HG03097 (cell line): ENCODE data around the gene UVSSA.
"Not testable (repeated sequence)": the region's sequence is repeated elsewhere in the genome, so short reads cannot be mapped to it uniquely, and the experiment has no call there.

Experiments
- ATAC-seq: cut with Tn5 transposase; IDR thresholded peaks from one replicate; pipeline ENCODE4 v1.9.1; 2021; ENCODE audit not compliant: unreplicated experiment, low FRiP score

The UVSSA gene

DNA sequence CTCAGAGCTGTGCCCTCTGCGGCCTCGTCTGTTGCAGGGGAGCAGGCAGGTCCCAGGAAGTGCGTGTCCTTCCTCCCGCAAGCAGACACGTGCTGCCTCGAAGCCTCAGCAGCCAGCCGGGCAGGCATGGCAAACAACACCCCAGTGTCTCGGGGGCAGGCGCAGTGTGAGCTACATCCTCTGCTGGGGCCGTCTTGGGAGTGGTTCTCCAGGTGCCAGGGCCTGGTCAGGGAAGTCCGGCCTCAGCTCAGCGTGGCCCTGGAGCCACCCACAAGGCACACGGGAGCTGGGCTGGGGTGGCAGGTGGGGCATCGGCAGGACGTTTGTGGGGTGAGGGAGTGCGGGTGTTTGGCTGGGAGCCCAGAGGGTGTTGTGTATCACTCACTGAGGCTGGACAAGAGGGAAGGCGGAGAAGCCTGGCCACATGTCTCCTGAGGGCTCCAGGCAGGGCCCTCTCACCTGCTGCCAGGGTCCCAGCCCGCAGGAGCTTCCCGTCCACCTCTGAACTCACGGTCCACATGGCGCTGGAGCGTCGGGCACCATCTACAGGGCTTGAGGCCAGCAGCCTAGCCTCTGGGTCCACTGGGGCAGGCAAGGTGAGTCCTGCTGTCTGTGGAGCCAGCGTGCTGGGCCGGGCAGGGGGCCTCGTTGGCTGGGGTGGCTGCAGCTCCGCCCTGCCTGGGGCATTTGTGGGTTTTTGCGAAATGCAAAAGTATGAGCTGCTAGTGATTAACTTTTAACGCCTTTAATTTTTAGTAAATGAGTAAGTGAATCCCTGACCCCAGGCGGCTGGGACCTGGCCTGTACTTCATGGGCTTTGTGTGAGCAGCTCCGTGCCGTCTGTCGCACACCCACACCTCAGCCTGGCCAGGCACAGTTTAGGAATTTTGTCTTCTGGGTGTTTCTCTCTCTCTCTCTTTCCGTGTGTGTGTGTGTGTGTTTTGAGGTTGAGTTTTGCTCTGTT lies 17.3 kb upstream of the UVSSA start:
- ATAC-seq, result no peak

DNA sequence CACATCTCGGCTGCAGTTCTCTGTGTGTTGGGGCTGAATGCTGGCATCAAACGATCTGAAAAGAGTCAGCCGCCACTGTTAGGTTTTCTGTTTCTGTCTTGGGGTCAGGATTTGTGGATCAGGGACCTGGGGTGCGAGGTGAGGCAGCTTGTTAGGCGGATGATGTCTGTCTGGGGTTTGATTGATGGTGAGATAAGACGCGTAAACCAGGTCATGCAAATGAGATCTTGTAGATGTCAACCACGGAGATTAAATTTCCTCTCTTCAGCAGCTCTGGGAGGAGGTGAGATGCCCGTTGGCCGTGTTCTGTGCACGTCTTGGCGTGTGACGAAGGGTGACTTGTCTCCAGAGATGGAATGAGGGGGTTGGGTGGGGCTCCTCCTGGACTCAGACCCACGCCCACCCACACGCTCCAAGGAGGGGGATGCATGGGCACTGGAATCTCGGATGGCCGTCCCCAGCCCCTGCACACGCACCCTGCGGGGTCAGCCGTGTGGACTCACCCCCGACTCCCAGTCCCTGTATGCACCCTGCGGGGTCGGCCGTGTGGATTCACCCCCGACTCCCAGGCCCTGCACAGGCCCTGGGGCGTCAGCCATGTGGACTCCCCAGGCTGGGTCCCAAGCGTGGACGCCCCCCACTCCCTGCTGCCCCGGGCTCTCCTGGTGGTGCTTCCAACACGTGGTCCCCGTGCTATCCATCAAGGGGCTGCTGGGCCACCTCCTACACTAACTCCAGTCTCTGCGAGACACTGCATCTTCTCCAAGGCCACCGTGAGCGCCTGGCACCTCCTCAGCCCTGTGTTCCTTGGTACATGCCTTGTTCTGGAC lies 16.0 kb upstream of the UVSSA start:
- ATAC-seq, result no peak

DNA sequence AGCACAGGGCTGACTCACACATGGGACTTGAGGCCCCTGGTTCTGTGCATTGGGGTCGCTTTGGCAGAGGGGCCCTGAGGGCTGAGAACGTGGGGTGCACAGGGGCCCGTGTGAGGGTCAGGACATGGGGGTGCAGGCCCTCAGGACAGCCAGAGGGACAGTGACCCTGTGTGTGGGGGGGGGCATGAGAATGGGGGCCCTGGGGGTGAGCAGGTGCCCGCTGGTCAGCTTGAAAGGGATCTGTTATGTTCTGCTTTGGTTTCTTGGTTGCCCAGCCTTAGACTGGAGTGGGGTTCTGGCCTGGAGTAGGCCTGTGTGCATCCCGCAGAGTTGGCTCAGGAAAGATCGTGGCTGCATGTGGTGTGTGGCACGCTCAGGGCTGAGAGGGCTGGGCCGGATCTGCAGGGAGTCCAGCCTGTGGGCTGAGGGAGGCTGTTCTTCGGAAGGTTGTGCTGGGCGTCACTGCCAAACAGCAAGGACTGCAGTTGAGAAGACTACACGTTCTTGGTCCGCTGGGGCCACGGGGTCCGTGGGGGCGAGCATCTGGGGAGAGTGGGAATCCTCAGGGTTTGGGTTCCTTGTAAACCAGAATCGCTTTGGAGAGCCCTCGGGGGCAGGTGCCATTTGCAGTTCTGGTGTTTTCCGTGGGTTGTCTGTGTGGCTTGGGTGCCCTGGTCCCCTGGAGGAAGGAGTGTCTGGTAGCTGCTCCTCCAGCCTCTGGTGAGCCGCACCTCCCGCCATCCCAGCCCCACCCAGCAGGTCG lies 15.2 kb upstream of the UVSSA start:
- no peak for ATAC-seq

DNA sequence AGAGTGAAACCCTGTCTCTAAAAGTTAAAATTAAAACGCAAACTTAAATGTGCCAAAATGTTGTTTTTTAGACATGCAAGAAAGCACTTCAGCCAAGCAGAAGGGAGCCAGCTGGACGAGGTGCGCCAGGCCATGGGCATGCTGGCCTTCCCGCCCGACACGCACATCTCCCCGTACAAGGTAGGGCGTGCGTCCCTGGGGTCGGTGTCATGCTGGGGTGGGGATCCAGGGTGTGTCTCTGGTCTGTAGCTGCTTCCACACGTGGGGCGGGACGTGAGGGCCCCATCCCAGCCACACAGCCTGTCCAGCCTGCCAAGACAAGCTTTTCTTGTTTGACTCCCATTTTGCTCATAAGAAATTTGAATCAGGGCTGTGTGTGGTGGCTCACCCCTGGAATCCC lies 14.3 kb upstream of the UVSSA start:
- no peak for ATAC-seq

DNA sequence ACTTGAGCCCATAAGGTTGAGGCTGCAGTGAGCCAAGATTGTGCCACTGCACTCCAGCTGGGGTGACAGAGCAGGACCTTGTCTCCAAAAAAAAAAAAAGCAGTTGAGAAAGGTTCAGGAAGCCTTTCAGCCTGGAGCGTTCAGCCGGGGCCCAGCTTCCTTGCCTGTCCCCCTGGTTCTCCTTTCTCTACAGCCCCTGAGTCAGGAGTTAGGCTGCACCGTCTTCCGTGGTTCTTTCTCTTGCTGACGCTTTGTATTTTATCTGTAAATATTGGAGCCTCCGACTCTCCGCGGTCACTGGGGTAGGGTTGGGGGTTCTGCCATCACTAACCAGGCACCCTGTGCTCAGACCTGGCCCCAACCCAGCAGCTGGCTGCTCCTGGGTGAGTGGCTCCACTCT lies 13.8 kb upstream of the UVSSA start:
- no peak for ATAC-seq

DNA sequence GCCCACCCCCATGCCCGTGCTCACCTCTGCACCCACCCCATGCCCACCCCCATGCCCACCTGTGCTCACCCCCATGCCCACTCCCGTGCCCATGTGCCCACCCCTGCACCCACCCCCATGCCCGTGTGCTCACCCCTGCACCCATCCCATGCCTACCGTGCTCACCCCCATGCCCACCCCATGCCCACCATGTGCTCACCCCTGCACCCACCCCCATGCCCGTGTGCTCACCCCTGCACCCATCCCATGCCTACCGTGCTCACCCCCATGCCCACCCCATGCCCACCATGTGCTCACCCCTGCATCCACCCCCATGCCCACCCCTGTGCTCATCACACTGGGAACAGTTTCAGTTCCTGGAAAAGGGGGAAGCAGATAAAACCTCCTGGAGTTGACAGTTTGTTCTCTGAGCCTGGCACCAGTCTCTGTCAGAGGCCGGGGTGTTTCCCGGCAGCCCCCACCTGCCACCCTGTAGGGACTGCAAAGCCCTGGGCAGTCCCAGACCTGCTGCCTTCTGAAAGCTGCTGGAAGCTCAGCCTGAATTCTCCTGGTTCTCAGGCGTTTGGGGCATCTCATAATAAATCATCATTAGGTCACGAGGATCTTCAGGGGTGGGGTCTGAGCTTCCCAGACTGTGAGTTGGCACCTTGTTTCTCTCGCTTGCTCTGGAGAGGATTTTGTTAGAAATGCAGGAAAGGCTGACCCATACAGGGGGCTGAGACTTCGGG lies 13.0 kb upstream of the UVSSA start:
- not testable (repeated sequence) for ATAC-seq

DNA sequence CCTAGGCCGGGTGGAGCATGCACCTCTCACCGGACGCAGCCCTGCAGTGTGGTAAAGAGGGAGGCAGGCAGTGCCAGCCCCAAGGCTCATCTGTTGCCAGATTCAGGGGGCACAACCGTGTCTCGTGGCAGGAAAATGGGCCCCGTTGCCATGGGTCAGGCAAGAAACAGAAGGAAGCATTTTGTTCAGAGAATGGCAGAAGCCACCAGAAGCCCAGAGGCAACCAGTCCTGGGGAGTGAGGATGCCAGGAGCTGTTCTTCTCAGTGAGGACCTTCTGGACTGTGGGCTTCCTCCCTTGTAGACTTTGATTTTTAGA lies 12.5 kb upstream of the UVSSA start:
- no peak for ATAC-seq

DNA sequence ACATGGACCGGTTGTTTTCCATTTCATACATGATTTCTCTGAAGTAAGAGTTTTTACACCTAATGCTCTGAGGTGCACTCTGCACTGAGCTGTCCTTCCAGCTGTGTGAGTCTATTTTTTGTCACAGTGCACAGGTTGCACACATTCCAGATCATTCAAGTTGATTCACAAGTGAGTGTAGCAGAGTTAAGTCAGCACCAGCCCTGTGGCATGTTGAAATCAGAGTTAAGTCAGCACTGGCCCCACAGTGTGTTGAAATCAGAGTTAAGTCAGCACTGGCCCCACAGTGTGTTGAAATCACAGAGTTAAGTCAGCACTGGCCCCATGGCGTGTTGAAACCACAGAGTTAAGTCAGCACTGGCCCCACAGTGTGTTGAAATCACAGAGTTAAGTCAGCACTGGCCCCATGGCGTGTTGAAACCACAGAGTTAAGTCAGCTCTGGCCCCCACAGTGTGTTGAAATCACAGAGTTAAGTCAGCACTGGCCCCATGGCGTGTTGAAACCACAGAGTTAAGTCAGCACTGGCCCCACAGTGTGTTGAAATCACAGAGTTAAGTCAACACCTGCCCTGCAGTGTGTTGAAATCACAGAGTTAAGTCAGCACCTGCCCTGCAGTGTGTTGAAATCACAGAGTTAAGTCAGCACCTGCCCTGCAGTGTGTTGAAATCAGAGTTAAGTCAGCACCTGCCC lies 11.7 kb upstream of the UVSSA start:
- not testable (repeated sequence) for ATAC-seq

DNA sequence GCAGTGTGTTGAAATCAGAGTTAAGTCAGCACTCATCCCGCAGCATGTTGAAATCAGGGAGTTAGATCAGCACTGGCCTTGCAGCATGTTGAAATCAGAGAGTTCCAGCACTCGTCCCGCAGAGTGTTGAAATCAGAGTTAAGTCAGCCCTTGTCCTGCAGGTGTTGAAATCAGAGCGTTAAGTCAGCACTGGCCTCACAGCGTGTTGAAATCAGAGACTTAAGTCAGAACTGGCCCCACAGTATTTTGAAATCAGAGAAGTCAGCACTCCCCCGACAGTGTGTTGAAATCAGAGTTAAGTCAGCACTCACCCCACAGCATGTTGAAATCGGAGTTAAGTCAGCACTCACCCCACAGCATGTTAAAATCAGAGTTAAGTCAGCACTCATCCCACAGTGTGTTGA lies 10.9 kb upstream of the UVSSA start:
- no peak for ATAC-seq

DNA sequence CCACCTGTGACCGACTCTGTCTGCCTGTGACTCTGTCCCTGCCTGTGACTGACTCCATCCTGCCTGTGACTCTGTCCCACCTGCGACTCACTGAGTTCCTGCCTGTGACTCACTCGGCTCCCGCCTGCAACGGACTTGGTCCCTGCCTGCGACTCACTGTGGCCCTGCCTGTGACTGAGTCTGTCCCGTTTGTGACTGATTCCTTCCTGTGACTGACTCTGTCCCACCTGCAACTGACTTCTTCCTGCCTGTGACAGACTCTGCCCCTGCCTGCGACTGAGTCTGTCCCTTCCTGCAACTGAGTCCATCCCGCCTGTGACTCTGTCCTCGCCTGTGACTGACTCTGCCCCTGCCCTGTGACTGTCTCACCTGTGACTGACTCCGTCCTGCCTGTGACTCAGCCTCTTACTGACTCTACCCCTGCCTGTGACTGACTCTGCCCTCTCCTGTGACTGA lies 9.6 kb upstream of the UVSSA start:
- no peak for ATAC-seq

DNA sequence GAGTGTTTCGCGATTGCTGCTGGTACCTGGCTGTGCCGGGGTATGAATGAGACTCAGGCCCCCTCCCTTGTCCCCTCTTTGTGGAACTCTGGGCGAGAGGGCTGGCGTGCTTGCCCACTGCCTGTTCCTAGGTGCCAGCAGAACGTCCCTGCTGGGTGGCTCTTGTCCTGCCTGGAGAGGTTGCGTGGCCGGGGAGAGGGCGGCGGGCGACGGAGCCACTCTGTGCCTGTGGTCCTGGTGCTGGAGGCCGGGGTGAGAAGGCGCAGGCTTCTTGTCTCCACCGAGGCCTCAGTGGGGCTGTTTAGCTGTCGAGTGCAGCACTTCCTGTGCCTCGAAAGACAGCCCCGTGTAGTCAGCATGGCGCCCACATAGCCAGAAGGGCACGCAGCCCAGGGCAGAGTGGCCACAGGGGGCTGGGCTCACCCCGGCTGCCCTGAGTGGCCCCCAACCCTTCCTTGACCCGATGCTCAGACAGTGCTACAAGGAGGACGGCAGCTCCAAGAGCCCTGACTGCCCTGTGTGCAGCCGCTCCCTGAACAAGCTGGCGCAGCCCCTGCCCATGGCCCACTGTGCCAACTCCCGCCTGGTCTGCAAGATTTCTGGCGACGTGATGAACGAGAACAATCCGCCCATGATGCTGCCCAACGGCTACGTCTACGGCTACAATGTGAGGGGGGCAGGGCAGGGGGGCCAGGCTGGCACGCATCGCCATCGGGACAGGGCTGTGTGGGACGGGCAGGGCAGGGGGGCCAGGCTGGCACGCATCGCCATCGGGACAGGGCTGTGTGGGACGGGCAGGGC lies 8.9 kb upstream of the UVSSA start:
- no peak for ATAC-seq

DNA sequence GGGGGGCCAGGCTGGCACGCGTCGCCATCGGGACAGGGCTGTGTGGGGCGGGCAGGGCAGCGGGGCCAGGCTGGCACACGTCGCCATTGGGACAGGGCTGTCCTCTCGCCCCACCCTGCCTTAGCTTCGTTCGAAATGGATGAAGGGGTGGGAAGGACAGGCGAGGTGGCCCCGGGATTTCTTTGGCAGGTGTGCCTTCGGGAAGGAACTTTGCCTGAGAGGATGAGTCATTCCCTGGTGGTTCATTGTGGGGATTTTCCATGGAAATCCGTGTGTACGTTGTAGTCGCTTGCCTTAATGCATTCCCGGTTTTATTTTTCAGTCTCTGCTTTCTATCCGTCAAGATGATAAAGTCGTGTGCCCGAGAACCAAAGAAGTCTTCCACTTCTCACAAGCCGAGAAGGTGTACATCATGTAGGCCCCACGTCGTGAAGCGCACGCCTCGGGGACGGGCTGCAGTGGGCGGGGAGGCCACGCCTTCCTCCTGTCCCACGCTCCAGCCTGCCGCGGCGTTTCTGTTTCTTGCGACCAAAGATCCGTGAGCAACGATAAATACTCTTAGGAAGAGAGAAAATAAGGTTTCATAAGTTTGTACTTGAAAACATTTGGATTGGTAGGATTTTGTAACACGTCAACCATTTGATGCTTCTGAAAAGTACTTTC lies 8.1 kb upstream of the UVSSA start:
- no peak for ATAC-seq

DNA sequence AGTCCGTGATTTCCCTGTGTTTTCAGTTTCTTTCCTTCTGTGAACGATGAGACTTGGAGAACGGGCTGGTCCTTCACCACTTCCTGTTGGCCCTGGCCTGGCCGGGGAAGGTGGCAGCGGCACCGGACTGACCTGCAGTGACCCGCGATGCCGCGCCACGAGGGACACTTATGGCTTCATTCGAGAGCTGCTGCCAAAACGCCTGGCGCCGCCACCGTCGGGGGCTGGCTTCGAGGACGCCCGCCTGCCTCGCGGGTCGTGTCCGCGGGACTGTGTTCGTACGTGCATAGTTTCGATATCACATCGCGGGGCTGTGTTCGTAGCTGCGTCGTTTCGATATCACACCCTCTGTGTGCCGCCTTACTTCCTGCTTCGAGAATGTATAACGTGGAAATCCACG lies 7.5 kb upstream of the UVSSA start:
- ATAC-seq, result no peak

DNA sequence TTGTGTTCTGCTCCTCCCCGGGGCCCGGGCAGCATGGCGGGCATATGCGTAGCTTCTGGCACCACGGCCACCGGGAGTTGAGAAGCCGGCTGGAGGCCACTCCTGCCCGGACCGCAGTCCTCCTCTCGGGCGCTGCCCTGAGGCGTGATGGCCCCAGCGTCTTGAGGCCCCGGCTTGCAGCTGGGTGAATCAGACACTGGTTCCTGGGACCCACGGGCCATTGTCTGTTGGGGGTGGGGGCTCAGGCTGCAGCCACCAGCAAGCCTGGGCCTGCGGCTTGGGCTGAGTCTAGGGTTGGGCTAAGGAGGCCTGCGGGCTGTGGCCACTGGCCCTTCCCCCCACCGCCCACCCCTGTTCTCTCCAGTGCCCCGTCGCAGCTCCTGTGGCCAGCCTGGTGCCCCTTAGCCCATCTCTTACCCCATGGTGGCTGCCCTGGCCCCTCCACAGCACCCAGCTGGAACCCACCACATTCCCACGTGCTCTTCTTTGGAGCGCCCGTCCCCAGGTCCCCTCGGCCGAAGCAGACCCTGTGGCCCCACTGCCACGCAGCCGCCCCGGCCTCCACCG lies 6.7 kb upstream of the UVSSA start:
- no peak for ATAC-seq

DNA sequence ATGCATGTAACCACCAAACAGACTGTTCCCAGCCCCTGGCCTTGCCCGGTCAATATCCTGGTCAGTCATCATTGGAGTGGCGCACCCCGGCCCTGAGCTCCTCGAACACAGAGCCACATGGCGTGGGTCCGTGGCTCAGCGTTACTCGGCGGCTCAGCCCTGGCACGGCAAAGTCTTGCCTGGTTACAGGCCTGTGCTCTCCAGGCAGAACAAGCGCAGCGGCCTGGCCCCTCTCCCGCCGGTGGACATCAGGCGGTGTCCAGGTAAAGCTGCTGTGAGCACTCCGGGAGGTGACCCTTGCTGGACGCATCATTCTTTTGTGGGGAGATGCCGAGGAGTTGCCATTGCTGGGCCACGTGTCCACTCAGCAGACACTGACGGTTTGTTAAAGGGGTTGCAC lies 6.1 kb upstream of the UVSSA start:
- ATAC-seq, result no peak

DNA sequence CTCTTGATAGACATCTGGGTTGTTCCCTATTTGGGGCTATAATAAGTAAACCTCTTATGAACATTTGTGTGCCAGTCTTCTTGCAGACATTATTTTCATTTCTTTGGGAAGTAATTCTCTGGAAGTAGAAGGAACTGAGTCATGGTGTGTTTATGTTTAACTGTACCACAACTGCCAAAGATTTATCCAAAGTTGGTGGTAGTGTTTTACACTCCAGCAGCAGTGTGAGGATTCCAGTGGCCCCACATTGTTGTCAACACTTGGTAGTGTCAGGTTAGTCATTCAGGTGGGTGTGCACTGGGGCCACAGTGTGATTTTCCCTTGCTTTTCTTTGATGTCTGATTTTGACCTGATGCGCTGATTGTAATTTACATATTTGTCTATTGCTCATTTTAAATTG lies 5.0 kb upstream of the UVSSA start:
- ATAC-seq, result no peak

DNA sequence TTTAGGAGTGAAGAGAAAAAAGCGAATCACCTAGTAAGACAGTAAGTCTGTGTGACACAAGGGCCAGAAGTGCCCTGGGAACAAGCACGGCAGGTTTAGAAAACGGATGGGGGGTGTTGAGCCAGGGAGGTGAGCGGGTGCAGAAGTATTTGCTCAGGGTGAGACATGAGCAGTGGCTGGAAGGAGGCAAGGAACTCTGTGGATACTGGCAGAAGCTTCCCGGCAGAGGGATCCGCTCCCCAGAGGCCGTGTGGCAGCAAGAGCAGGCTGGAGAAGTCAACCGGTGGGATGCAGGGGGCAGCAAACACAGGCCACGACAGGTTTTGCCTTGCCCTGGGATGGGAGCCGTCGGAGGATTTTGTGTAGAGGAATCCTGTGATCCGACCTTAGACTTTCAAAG lies 2.3 kb upstream of the UVSSA start:
- ATAC-seq, result no peak
